ENCODE measurements around the gene PCBD2.

GRCh38 chr5:134891473-134891872 lies 13.5 kb upstream of the PCBD2 start:
- TF ChIP-seq FOXK2 (IDR thresholded peaks at IDR 0.05) (no peak), BHLHE40 (IDR thresholded peaks at IDR 0.05; ENCODE audit: borderline replicate concordance) (no peak), ARNT (IDR thresholded peaks at IDR 0.05) (no peak), NFRKB (IDR thresholded peaks at IDR 0.05) (no peak), LEF1 (IDR thresholded peaks at IDR 0.05; ENCODE audit: borderline replicate concordance) (no peak), HDGF (IDR thresholded peaks at IDR 0.05; ENCODE audit: borderline replicate concordance) (no peak), FOXM1 (IDR thresholded peaks at IDR 0.05; ENCODE audit: borderline replicate concordance) (no peak), ZNF384 (IDR thresholded peaks at IDR 0.05) (no peak), TARDBP (IDR thresholded peaks at IDR 0.05) (no peak)
